ENCODE results near the gene DPYD.

DNA sequence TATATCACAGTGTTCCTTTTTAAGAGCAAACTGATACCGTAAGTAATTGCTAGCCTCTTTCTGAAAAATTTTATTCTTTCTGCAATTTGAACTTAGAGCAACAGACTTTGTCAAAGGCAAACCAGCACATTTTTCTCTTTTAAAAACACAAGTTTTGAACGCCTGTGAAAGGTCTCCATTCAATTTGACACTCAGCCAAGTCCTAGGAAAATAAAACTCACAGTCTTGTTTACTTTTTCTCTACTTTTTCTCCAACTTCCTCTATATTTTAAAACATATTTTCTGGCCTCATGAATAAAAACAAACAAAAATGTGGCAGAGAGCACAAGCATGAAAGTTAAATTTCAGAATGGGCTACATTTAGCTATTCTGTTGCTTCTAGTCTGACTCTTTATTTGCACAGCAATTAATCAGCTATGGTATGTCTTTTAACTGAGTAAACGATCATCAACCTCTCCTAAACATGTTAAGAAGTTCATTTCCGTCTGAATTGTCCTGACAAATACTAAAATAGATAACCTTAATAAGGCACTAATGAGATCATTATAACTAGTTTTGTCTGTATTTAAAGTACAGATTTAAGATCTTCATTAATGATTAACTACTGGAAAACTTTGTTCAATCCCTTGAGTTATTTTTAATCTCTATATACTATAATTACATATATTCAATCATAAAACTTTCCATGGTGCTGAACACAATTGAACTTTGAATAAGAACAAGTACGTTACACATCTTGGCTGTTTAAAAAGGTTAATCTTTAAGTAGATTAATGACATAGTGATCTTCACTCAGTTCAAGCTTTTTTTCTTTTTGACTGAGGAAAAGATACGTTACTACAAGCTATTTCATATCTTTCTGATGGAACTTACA lies 648.7 kb downstream of the DPYD start:
- TF ChIP-seq, protein P1, sequence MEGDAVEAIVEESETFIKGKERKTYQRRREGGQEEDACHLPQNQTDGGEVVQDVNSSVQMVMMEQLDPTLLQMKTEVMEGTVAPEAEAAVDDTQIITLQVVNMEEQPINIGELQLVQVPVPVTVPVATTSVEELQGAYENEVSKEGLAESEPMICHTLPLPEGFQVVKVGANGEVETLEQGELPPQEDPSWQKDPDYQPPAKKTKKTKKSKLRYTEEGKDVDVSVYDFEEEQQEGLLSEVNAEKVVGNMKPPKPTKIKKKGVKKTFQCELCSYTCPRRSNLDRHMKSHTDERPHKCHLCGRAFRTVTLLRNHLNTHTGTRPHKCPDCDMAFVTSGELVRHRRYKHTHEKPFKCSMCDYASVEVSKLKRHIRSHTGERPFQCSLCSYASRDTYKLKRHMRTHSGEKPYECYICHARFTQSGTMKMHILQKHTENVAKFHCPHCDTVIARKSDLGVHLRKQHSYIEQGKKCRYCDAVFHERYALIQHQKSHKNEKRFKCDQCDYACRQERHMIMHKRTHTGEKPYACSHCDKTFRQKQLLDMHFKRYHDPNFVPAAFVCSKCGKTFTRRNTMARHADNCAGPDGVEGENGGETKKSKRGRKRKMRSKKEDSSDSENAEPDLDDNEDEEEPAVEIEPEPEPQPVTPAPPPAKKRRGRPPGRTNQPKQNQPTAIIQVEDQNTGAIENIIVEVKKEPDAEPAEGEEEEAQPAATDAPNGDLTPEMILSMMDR (IDR thresholded peaks at IDR 0.05), result no peak
- no peak for TF ChIP-seq ZFX (IDR thresholded peaks at IDR 0.05; ENCODE audit: borderline replicate concordance)
